ENCODE results near the gene EFNB3. TPM values are rescaled to one million over a fixed set of nuclear protein-coding genes. Genes with fewer than 3 reads are reported as not detected.

Gene EFNB3
- total RNA-seq, 4 donors from 2014 or later: 0.70 to 2.7 (median 1.9) TPM

GRCh38 chr17:7687908-7688807, 16.8 kb upstream of the EFNB3 start, which contains the start of gene WRAP53:
WRAP53 (plus strand) TSS chr17:7688477; CDS start chr17:7688649, 172 bp downstream.
- H3K4me3 ChIP-seq: peak within 1 kb of the TSS; percentile 63 to 87 (median 78)
- peaks cover 9 to 49% (median 24%) of the 10 kb centered on the region in 3 donors for H3K4me1 ChIP-seq
- no peaks in the 10 kb centered on the region for H3K27me3 ChIP-seq
- peaks cover 0 to 28% (median 0%) of the 10 kb centered on the region in 3 donors for H3K36me3 ChIP-seq
- peak within 1 kb of the TSS; percentile 93 to 97 (median 94) for H3K27ac ChIP-seq
- no peaks in the 10 kb centered on the region for H3K9me3 ChIP-seq
- TF ChIP-seq CTCF (IDR thresholded peaks at IDR 0.05) (peak; percentile 97 to 100 (median 99)), POLR2A (IDR thresholded peaks at IDR 0.05) (peak in 1 of 4 donors; percentile 19)
- intact Hi-C loops (cut with DNase I): no loop called here
- DNase-seq: peak; percentile 80
- WGBS, 2 donors: 0 to 1% methylated on average over 20 to 29 of the region's 51 CpGs

GRCh38 chr17:7688808-7689316, 16.1 kb upstream of the EFNB3 start:
- no peaks in the 10 kb centered on the region for H3K27me3 ChIP-seq
- WGBS, 2 donors: 13 to 18% methylated on average over 7 to 10 of the region's 13 CpGs
- peaks cover 9 to 46% (median 23%) of the 10 kb centered on the region in 3 donors for H3K4me1 ChIP-seq
- H3K9me3 ChIP-seq: no peaks in the 10 kb centered on the region
- H3K27ac ChIP-seq: peak overlapping the region; percentile 66 to 93 (median 72)
- no peak for TF ChIP-seq CTCF (IDR thresholded peaks at IDR 0.05)
- TF ChIP-seq POLR2A (IDR thresholded peaks at IDR 0.05): no peak
- H3K4me3 ChIP-seq: peak overlapping the region; percentile 54 to 86 (median 66)
- H3K36me3 ChIP-seq: peaks cover 0 to 33% (median 0%) of the 10 kb centered on the region in 3 donors
- intact Hi-C loops (cut with DNase I): no loop called here
- no peak for DNase-seq

- 92 to 95% methylated on average over 10 of the region's 10 CpGs for WGBS, 2 donors
- intact Hi-C loops (cut with DNase I): no loop called here
- Histone ChIP-seq H3K4me3 (no peak overlapping the region), H3K27me3 (no peaks in the 10 kb centered on the region), H3K27ac (no peak overlapping the region), H3K4me1 (no peaks in the 10 kb centered on the region), H3K36me3 (peaks cover 0 to 42% (median 0%) of the 10 kb centered on the region in 3 donors), H3K9me3 (no peaks in the 10 kb centered on the region)
- no peak for TF ChIP-seq CTCF (IDR thresholded peaks at IDR 0.05)
- DNase-seq: no peak
Observed at GRCh38 chr17:7695586-7695985, 9.4 kb upstream of the EFNB3 start.

GRCh38 chr17:7697828-7698588, 7.0 kb upstream of the EFNB3 start:
- no peaks in the 10 kb centered on the region for H3K9me3 ChIP-seq
- no peak for DNase-seq
- 94 to 98% methylated on average over 4 of the region's 4 CpGs for WGBS, 2 donors
- peaks cover 0 to 47% (median 7%) of the 10 kb centered on the region in 3 donors for H3K36me3 ChIP-seq
- intact Hi-C loops (cut with DNase I): no loop called here
- H3K4me3 ChIP-seq: no peak overlapping the region
- H3K4me1 ChIP-seq: no peaks in the 10 kb centered on the region
- H3K27me3 ChIP-seq: peaks cover 0 to 8% (median 0%) of the 10 kb centered on the region in 4 donors
- TF ChIP-seq CTCF (IDR thresholded peaks at IDR 0.05) (no peak), POLR2A (IDR thresholded peaks at IDR 0.05) (no peak)
- no peak overlapping the region for H3K27ac ChIP-seq
